Smooth muscle cell (in vitro differentiated cells): ENCODE measurements around the gene L3MBTL4. TPM values are rescaled to one million over a fixed set of nuclear protein-coding genes. Genes with fewer than 3 reads are reported as not detected.

Experiments
- DNase-seq: peaks from one replicate; lab custom pipeline; 2025; ENCODE audit not compliant: unreplicated experiment; lab: John Stamatoyannopoulos, UW
- H2AFZ ChIP-seq: fragments of 200-600 bp; sonication (generic); 2 replicates; pipeline ENCODE4 v1.6.0; 2016; ENCODE audit warnings: antibody characterized with exemption, low read depth, mild to moderate bottlenecking
- H3F3A ChIP-seq: fragments of 200-600 bp; sonication (generic); 2 replicates; pipeline ENCODE4 v1.6.0; 2017; ENCODE audit warnings: antibody characterized with exemption, low read depth
- H3K27ac ChIP-seq: fragments of 200-600 bp; sonication (generic); 2 replicates; pipeline ENCODE4 v1.5.1; 2016; ENCODE audit warnings: low read depth, mild to moderate bottlenecking
- H3K27me3 ChIP-seq: fragments of 200-600 bp; sonication (generic); 2 replicates; pipeline ENCODE4 v1.6.1; 2016; ENCODE audit warnings: low read depth, mild to moderate bottlenecking
- H3K36me3 ChIP-seq: fragments of 200-600 bp; sonication (generic); 2 replicates; pipeline ENCODE4 v1.5.1; 2016; ENCODE audit warnings: low read depth
- H3K4me1 ChIP-seq: fragments of 200-600 bp; sonication (generic); 2 replicates; pipeline ENCODE4 v1.5.1; 2016; ENCODE audit warnings: low read depth
- H3K4me2 ChIP-seq: fragments of 200-600 bp; sonication (generic); 2 replicates; pipeline ENCODE4 v1.6.0; 2016; ENCODE audit warnings: mild to moderate bottlenecking
- H3K4me3 ChIP-seq: fragments of 200-600 bp; sonication (generic); 2 replicates; pipeline ENCODE4 v1.5.1; 2016; ENCODE audit warnings: mild to moderate bottlenecking
- H3K79me2 ChIP-seq: fragments of 200-600 bp; sonication (generic); 2 replicates; pipeline ENCODE4 v1.6.0; 2016; ENCODE audit warnings: low read depth, mild to moderate bottlenecking
- H3K9ac ChIP-seq: fragments of 200-600 bp; sonication (generic); 2 replicates; pipeline ENCODE4 v1.6.0; 2016; ENCODE audit warnings: low read depth
- H3K9me3 ChIP-seq: fragments of 200-600 bp; sonication (generic); replicated peaks from 2 replicates; pipeline ENCODE4 v1.5.1; 2016; ENCODE audit warnings: low read depth
- H4K20me1 ChIP-seq: fragments of 200-600 bp; sonication (generic); 2 replicates; pipeline ENCODE4 v1.6.0; 2016; ENCODE audit warnings: low read depth
- WGBS: methylation state at CpG from one replicate; pipeline ENCODE4 v1.1.7; 2016; ENCODE audit warnings: low lambda C conversion rate; 5-methylcytosine and 5-hydroxymethylcytosine counted together
- polyA plus RNA-seq: library from polyadenylated mRNA; unstranded; fragments of >200 nt; fragmentation: Nextera tagmentation; extraction: Ambion mirVana; gene quantifications from 2 replicates; pipeline ENCODE4 v1.2.1, GENCODE V29; 2016
- total RNA-seq: library from RNA; depleted of rRNA; stranded (reverse); fragments of >200 nt; gene quantifications from 2 replicates; pipeline ENCODE4 v1.2.3, GENCODE V29; 2014
- TF ChIP-seq, protein P1 (sequence below): fragments of 200-600 bp; sonication (generic); IDR thresholded peaks from 2 replicates; pipeline ENCODE4 v1.5.1; 2017; ENCODE audit warnings: borderline replicate concordance, mild to moderate bottlenecking, antibody characterized with exemption; ENCODE audit not compliant: insufficient read depth, poor library complexity, severe bottlenecking

L3MBTL4 gene
- total and polyA plus RNA-seq, 2 experiments from 2014 or later: 3.4 TPM; not detected in 1

DNA sequence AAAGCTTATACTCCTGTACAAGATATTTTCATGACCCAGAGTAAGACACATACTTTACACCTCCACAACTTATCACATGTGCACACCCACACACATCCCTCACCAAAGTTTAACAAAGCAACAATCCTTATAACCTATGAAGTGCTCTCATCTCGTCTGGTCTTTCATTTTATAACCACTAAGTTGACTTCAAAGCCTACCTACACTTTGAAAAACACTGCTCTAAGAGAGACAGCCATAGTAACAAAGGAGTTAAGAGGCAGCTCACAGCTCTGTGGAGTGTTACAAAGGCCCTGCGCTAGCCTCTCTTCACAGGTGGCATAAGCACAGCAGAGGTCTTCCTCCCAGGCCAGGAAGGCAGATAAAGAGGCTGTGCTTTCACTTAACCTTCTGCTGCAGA is 449.7 kb downstream of the L3MBTL4 start:
- no peaks in the 10 kb centered on the region for H3K36me3 ChIP-seq
- H3F3A ChIP-seq: no peaks in the 10 kb centered on the region
- no peaks in the 10 kb centered on the region for H3K9me3 ChIP-seq
- H3K79me2 ChIP-seq: no peaks in the 10 kb centered on the region
- H3K27ac ChIP-seq: no peak overlapping the region
- no peaks in the 10 kb centered on the region for H4K20me1 ChIP-seq
- H3K27me3 ChIP-seq: peaks cover 15% of the 10 kb centered on the region
- WGBS: 72% methylated on average over 2 of the region's 2 CpGs
- no peak overlapping the region for H3K4me2 ChIP-seq
- peaks cover 4% of the 10 kb centered on the region for H3K4me1 ChIP-seq
- no peak overlapping the region for H2AFZ ChIP-seq
- H3K9ac ChIP-seq: no peak overlapping the region
- TF ChIP-seq, protein P1, sequence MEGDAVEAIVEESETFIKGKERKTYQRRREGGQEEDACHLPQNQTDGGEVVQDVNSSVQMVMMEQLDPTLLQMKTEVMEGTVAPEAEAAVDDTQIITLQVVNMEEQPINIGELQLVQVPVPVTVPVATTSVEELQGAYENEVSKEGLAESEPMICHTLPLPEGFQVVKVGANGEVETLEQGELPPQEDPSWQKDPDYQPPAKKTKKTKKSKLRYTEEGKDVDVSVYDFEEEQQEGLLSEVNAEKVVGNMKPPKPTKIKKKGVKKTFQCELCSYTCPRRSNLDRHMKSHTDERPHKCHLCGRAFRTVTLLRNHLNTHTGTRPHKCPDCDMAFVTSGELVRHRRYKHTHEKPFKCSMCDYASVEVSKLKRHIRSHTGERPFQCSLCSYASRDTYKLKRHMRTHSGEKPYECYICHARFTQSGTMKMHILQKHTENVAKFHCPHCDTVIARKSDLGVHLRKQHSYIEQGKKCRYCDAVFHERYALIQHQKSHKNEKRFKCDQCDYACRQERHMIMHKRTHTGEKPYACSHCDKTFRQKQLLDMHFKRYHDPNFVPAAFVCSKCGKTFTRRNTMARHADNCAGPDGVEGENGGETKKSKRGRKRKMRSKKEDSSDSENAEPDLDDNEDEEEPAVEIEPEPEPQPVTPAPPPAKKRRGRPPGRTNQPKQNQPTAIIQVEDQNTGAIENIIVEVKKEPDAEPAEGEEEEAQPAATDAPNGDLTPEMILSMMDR: no peak
- H3K4me3 ChIP-seq: no peak overlapping the region
- no peak for DNase-seq

DNA sequence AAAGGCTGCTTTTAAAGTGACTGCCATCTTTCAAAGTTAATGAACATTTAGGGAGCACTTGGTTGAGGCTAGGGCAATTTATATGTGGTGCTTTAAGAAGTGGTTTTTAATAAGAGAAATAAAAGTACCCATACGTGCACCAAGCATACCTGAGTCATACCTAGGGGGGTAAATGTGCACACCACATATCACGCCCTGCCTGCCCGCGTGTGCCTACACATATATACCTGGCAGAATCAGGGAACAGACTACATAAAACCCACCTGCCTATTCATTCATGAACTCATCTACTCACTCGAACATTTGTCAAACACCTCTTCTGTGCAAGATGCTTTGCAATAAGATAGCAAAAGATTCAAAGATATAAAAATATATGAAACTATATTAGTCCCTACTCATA is 450.1 kb downstream of the L3MBTL4 start:
- Histone ChIP-seq H3K4me3 (no peak overlapping the region), H3K4me2 (no peak overlapping the region), H3K9ac (no peak overlapping the region), H3K27ac (no peak overlapping the region), H3K27me3 (peaks cover 15% of the 10 kb centered on the region), H3K4me1 (peaks cover 4% of the 10 kb centered on the region), H3K9me3 (no peaks in the 10 kb centered on the region), H3K36me3 (no peaks in the 10 kb centered on the region), H2AFZ (no peak overlapping the region), H4K20me1 (no peaks in the 10 kb centered on the region), H3K79me2 (no peaks in the 10 kb centered on the region), H3F3A (no peaks in the 10 kb centered on the region)
- TF ChIP-seq, protein P1: no peak
- WGBS: 97% methylated on average over 5 of the region's 5 CpGs
- DNase-seq: no peak

DNA sequence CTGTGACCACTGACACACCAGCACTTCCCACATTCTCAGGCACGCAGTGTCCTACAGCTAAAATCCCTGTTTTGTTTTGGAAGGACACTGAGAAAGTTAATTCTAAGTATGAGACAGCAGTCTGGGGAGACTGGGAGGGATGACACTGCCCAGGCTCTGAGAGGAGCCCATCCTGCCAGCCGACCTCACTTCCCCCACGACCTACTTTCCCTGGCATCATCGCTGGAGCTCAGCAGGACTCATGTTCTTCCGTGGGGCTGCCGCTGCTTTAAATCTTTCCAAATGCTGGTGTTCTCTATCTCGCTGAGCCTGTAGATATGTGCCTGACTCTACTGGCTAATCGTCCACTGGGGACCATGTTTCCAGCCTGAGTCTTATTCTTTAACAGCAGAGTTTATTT is 450.6 kb downstream of the L3MBTL4 start:
- no peaks in the 10 kb centered on the region for H3K36me3 ChIP-seq
- no peaks in the 10 kb centered on the region for H4K20me1 ChIP-seq
- no peak for DNase-seq
- 64% methylated on average over 8 of the region's 8 CpGs for WGBS
- peaks cover 15% of the 10 kb centered on the region for H3K27me3 ChIP-seq
- no peak overlapping the region for H3K4me3 ChIP-seq
- H3K9me3 ChIP-seq: no peaks in the 10 kb centered on the region
- H3K27ac ChIP-seq: no peak overlapping the region
- TF ChIP-seq, protein P1: no peak
- no peak overlapping the region for H2AFZ ChIP-seq
- peaks cover 4% of the 10 kb centered on the region for H3K4me1 ChIP-seq
- no peak overlapping the region for H3K4me2 ChIP-seq
- no peaks in the 10 kb centered on the region for H3K79me2 ChIP-seq
- no peak overlapping the region for H3K9ac ChIP-seq
- H3F3A ChIP-seq: no peaks in the 10 kb centered on the region

DNA sequence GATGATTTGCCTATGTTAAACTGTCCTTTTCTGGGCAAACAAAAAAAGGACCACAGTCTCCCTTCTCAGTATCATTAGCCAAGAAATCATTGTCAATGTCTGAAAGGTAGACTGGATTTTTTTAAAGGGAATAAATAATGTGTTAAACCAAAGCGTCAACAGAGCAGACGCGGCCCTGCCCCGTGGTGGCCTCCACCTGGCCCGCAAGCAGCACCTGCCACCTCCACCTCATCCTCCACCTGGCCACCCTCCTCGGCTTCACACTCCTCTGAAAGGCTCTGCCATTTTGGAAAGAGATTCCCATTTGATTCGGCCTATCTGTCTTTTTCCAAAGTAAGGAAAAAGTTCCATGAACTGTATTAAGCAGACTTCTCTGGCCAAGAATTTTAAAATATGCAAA is 451.4 kb downstream of the L3MBTL4 start:
- no peaks in the 10 kb centered on the region for H3K36me3 ChIP-seq
- no peak overlapping the region for H2AFZ ChIP-seq
- TF ChIP-seq, protein P1: no peak
- H3K4me2 ChIP-seq: no peak overlapping the region
- H3K9me3 ChIP-seq: no peaks in the 10 kb centered on the region
- no peak overlapping the region for H3K27ac ChIP-seq
- WGBS: 97% methylated on average over 7 of the region's 7 CpGs
- H3F3A ChIP-seq: no peaks in the 10 kb centered on the region
- H3K4me3 ChIP-seq: no peak overlapping the region
- no peaks in the 10 kb centered on the region for H3K79me2 ChIP-seq
- no peaks in the 10 kb centered on the region for H4K20me1 ChIP-seq
- DNase-seq: no peak
- peaks cover 4% of the 10 kb centered on the region for H3K4me1 ChIP-seq
- H3K27me3 ChIP-seq: peaks cover 15% of the 10 kb centered on the region
- no peak overlapping the region for H3K9ac ChIP-seq
